K562 (cell line): Measurements from ENCODE around the gene DPYSL4.
"Not testable (repeated sequence)": the region's sequence is repeated elsewhere in the genome, so short reads cannot be mapped to it uniquely, and the experiment has no call there.

Source experiments
- JUNB ChIP-seq: fragments of 450-650 bp; formaldehyde crosslinking; conservative IDR thresholded peaks from 2 replicates; pipeline ENCODE4 v1.4.0; 2020; ENCODE audit warnings: mild to moderate bottlenecking
- JUND ChIP-seq, 2 experiments: IDR thresholded peaks; 2 replicates in 1 of 2; 3 replicates in 1 of 2; pipeline ENCODE4 v1.6.1; 2011; ENCODE audit warnings: borderline replicate concordance in 2 of 2, low read depth in 2 of 2, low read length in 2 of 2, improper control_type of control experiment in 1 of 2, missing biosample characterization in 1 of 2, missing genetic modification characterization in 1 of 2, missing genetic modification reagents in 1 of 2
- PHTF2 ChIP-seq: fragments of 250-450 bp; sonication (Bioruptor Pico); IDR thresholded peaks from 2 replicates; pipeline ENCODE4 v1.5.0; 2021; ENCODE audit warnings: mild to moderate bottlenecking

GRCh38 chr10:132220996-132221395 is 34.2 kb downstream of the DPYSL4 start:
- TF ChIP-seq JUND (IDR thresholded peaks at IDR 0.05; ENCODE audit: borderline replicate concordance, low read depth, low read length); JUND (tag; IDR thresholded peaks at IDR 0.05; ENCODE audit: borderline replicate concordance, low read depth, low read length); PHTF2 (CRISPR knock-in tag); JUNB: not testable (repeated sequence)
